SU-DHL-6 (cell line): Measurements from ENCODE around the gene ATXN7L1.

Source experiments
- H2AFZ ChIP-seq: fragments of 200-600 bp; sonication (generic); 2 replicates; pipeline ENCODE4 v1.6.1; 2014; ENCODE audit warnings: low read depth, mild to moderate bottlenecking, moderate library complexity, mixed read lengths, antibody characterized with exemption, low read length; ENCODE audit not compliant: severe bottlenecking
- H3F3A ChIP-seq: fragments of 200-600 bp; shearing (Covaris generic); 2 replicates; pipeline ENCODE4 v1.6.0; 2016; ENCODE audit warnings: antibody characterized with exemption, mild to moderate bottlenecking; ENCODE audit not compliant: insufficient read depth
- H3K27ac ChIP-seq: fragments of 200-600 bp; sonication (generic); 2 replicates; pipeline ENCODE4 v1.5.1; 2016; ENCODE audit warnings: low read depth, mild to moderate bottlenecking, low read length, moderate library complexity, mixed read lengths
- H3K27me3 ChIP-seq: fragments of 200-600 bp; sonication (generic), shearing (Covaris generic); 2 replicates; pipeline ENCODE4 v1.6.0; 2014; ENCODE audit warnings: mild to moderate bottlenecking, low read length
- H3K36me3 ChIP-seq: fragments of 200-600 bp; sonication (generic); 2 replicates; pipeline ENCODE4 v1.6.1; 2014; ENCODE audit warnings: mild to moderate bottlenecking, low read length, mixed read lengths
- H3K4me2 ChIP-seq: fragments of 300-600, 200-600 bp; shearing (Covaris generic), sonication (generic); 2 replicates; pipeline ENCODE4 v1.6.0; 2014; ENCODE audit warnings: low read length, low read depth, mild to moderate bottlenecking; ENCODE audit not compliant: poor library complexity, severe bottlenecking
- H3K4me3 ChIP-seq: fragments of 200-600 bp; sonication (generic); 2 replicates; pipeline ENCODE4 v1.5.1; 2014; ENCODE audit warnings: antibody characterized with exemption, low read length, mild to moderate bottlenecking, mixed read lengths; ENCODE audit not compliant: insufficient read depth, poor library complexity, severe bottlenecking
- H3K79me2 ChIP-seq: fragments of 200-600 bp; sonication (generic); 2 replicates; pipeline ENCODE4 v1.6.1; 2014; ENCODE audit warnings: mild to moderate bottlenecking, low read length, moderate library complexity; ENCODE audit not compliant: insufficient read depth
- H3K9ac ChIP-seq: fragments of 200-600 bp; sonication (generic); 2 replicates; pipeline ENCODE4 v1.7.0; 2014; ENCODE audit warnings: mild to moderate bottlenecking, low read length
- H3K9me2 ChIP-seq: fragments of 200-600 bp; sonication (generic); replicated peaks from 2 replicates; pipeline ENCODE4 v1.6.1; 2014; ENCODE audit warnings: low read length; ENCODE audit not compliant: insufficient read depth
- H3K9me3 ChIP-seq: fragments of 200-600 bp; sonication (generic); 2 replicates; pipeline ENCODE4 v1.6.1; 2014; ENCODE audit warnings: low read length, mixed read lengths; ENCODE audit not compliant: insufficient read depth
- H4K20me1 ChIP-seq: fragments of 200-600 bp; sonication (generic); 2 replicates; pipeline ENCODE4 v1.6.1; 2014; ENCODE audit warnings: low read depth, mild to moderate bottlenecking, antibody characterized with exemption, low read length, moderate library complexity, mixed read lengths
- CTCF ChIP-seq: fragments of 200-600 bp; sonication (generic); IDR thresholded peaks from one replicate; pipeline ENCODE4 v1.5.1; 2017; ENCODE audit warnings: antibody characterized with exemption, mild to moderate bottlenecking, low read length, moderate library complexity; ENCODE audit not compliant: insufficient read depth, poor library complexity, severe bottlenecking
- EZH2phosphoT487 ChIP-seq: fragments of 200-600 bp; sonication (generic), shearing (Covaris generic); conservative IDR thresholded peaks from 2 replicates; pipeline ENCODE4 v1.6.1; 2018; ENCODE audit warnings: mild to moderate bottlenecking, antibody characterized with exemption, low read length, moderate library complexity, mixed read lengths

The ATXN7L1 gene

GRCh38 chr7:105584165-105584564 lies 292.2 kb downstream of the ATXN7L1 start:
- Histone ChIP-seq H3K79me2 (no peaks in the 10 kb centered on the region), H3F3A (no peaks in the 10 kb centered on the region), H4K20me1 (no peaks in the 10 kb centered on the region), H2AFZ (no peak overlapping the region), H3K36me3 (no peaks in the 10 kb centered on the region), H3K27me3 (no peaks in the 10 kb centered on the region), H3K9me3 (no peaks in the 10 kb centered on the region), H3K9me2 (no peaks in the 10 kb centered on the region), H3K4me3 (no peak overlapping the region), H3K27ac (no peak overlapping the region), H3K4me2 (no peak overlapping the region), H3K9ac (no peak overlapping the region)
- TF ChIP-seq CTCF (no peak), EZH2phosphoT487 (no peak)

- H3K9me3 ChIP-seq, result no peaks in the 10 kb centered on the region
- H3F3A ChIP-seq, result no peaks in the 10 kb centered on the region
- H3K9ac ChIP-seq, result no peak overlapping the region
- H3K9me2 ChIP-seq, result no peaks in the 10 kb centered on the region
- no peak overlapping the region for H3K4me3 ChIP-seq
- no peaks in the 10 kb centered on the region for H3K79me2 ChIP-seq
- H3K27ac ChIP-seq, result no peak overlapping the region
- no peak overlapping the region for H2AFZ ChIP-seq
- H3K27me3 ChIP-seq, result no peaks in the 10 kb centered on the region
- no peaks in the 10 kb centered on the region for H4K20me1 ChIP-seq
- no peak overlapping the region for H3K4me2 ChIP-seq
- no peak for TF ChIP-seq EZH2phosphoT487
- TF ChIP-seq CTCF, result no peak
- no peaks in the 10 kb centered on the region for H3K36me3 ChIP-seq
Observed at GRCh38 chr7:105583061-105583460, 293.3 kb downstream of the ATXN7L1 start.

GRCh38 chr7:105581066-105581811 lies 295.2 kb downstream of the ATXN7L1 start, which contains the start of gene EFCAB10:
Gene EFCAB10, minus strand, starts transcription at chr7:105581493. Its CDS starts 30 bp downstream, at chr7:105581463.
- Histone ChIP-seq H3K4me2 (peak within 1 kb of the TSS; percentile 36), H3K27me3 (no peaks in the 10 kb centered on the region), H3K9ac (no peak within 1 kb of the TSS)

More at GRCh38 chr7:105581066-105581811, 295.2 kb downstream of the ATXN7L1 start, which contains the start of gene EFCAB10:
- H3K4me3 ChIP-seq, result no peak within 1 kb of the TSS
- H3K9me3 ChIP-seq, result no peaks in the 10 kb centered on the region
- H3K9me2 ChIP-seq, result no peaks in the 10 kb centered on the region
- no peak within 1 kb of the TSS for H2AFZ ChIP-seq
- no peaks in the 10 kb centered on the region for H4K20me1 ChIP-seq
- no peak within 1 kb of the TSS for H3K27ac ChIP-seq
- H3K79me2 ChIP-seq, result no peaks in the 10 kb centered on the region
- TF ChIP-seq EZH2phosphoT487 (no peak), CTCF (no peak)
- no peaks in the 10 kb centered on the region for H3F3A ChIP-seq
- H3K36me3 ChIP-seq, result no peaks in the 10 kb centered on the region
